Panc1 (cell line): Measurements from ENCODE around the gene TMEM151A. TPM values are rescaled to one million over a fixed set of nuclear protein-coding genes. Genes with fewer than 3 reads are reported as not detected.

Experiments used
- ATAC-seq: fragments of 200-7000 bp; cut with Tn5 transposase; 2 replicates; pipeline ENCODE4 v1.9.1; 2020; ENCODE audit warnings: mild to moderate bottlenecking, moderate library complexity
- BruUV-seq: library from RNA; stranded (reverse); fragments of 400-500 nt; replicated peaks from 2 replicates; lab custom pipeline; 2021; lab: Mats Ljungman, UMichigan
- CTCF ChIA-PET: fragments of 300-600 bp; sonication (Branson Sonifier 250); formaldehyde crosslinking; loops from one replicate; lab custom pipeline; 2022; ENCODE audit warnings: antibody characterized with exemption; lab: Charles Lee
- POLR2A ChIA-PET: fragments of 300-600 bp; sonication (Branson Sonifier 250); formaldehyde crosslinking; loops from one replicate; lab custom pipeline; 2022; ENCODE audit warnings: antibody characterized with exemption; lab: Charles Lee
- DNase-seq: peaks from one replicate; pipeline ENCODE4 v3.0.0-alpha.2; 2010; ENCODE audit warnings: low read depth, low spot score
- H3K27ac ChIP-seq: 2 replicates; pipeline ENCODE4 v1.5.1; 2011; ENCODE audit warnings: mild to moderate bottlenecking, low read length, inconsistent platforms
- H3K27me3 ChIP-seq: fragments of 200-500 bp; sonication (Bioruptor generic); 2 replicates; pipeline ENCODE4 v1.6.0; 2014; ENCODE audit warnings: low read length, inconsistent platforms; ENCODE audit not compliant: control insufficient read depth, insufficient read depth
- H3K36me3 ChIP-seq: fragments of 200-500 bp; sonication (Bioruptor generic); 2 replicates; pipeline ENCODE4 v1.5.1; 2014; ENCODE audit warnings: inconsistent platforms, mild to moderate bottlenecking, low read length, moderate library complexity; ENCODE audit not compliant: control insufficient read depth, insufficient read depth
- H3K4me1 ChIP-seq: 2 replicates; pipeline ENCODE4 v1.5.1; 2011; ENCODE audit warnings: inconsistent platforms, mild to moderate bottlenecking, low read length, moderate library complexity; ENCODE audit not compliant: control insufficient read depth, insufficient read depth
- H3K4me3 ChIP-seq, 2 experiments: 2 replicates each; pipeline ENCODE4 v1.5.1; 2011 to 2012; ENCODE audit warnings: low read depth in 2 of 2, low read length in 2 of 2, mild to moderate bottlenecking in 2 of 2, inconsistent platforms in 1 of 2, moderate library complexity in 1 of 2
- H3K9me3 ChIP-seq: fragments of 200-500 bp; sonication (Bioruptor generic); 2 replicates; pipeline ENCODE4 v1.5.1; 2014; ENCODE audit warnings: low read depth, mild to moderate bottlenecking, inconsistent platforms, low read length, moderate library complexity; ENCODE audit not compliant: control insufficient read depth, insufficient read depth
- CTCF ChIP-seq: fragments of 450-650 bp; IDR thresholded peaks from 2 replicates; pipeline ENCODE4 v1.5.1; 2017; ENCODE audit warnings: mild to moderate bottlenecking
- POLR2AphosphoS5 ChIP-seq: IDR thresholded peaks from 2 replicates; pipeline ENCODE4 v1.6.1; 2012; ENCODE audit warnings: mild to moderate bottlenecking, low read depth, low read length, moderate library complexity
- REST ChIP-seq, 2 experiments: IDR thresholded peaks; 2 replicates each; pipeline ENCODE4 v1.6.1; 2011 to 2012; ENCODE audit warnings: low read depth in 2 of 2, control low read depth in 1 of 2, low read length in 1 of 2, mild to moderate bottlenecking in 1 of 2, moderate library complexity in 1 of 2; ENCODE audit not compliant: insufficient read depth in 1 of 2
- SIN3A ChIP-seq: IDR thresholded peaks from 2 replicates; pipeline ENCODE4 v1.6.1; 2012; ENCODE audit warnings: low read depth, mild to moderate bottlenecking, low read length, moderate library complexity, borderline replicate concordance; ENCODE audit not compliant: insufficient read depth
- TCF7L2 ChIP-seq: IDR thresholded peaks from 2 replicates; pipeline ENCODE4 v1.6.1; 2011; ENCODE audit warnings: mild to moderate bottlenecking, low read depth, low read length, inconsistent platforms
- in situ Hi-C: cut with HindIII; loops from 2 replicates; pipeline ENCODE4 v1.10.0; 2016; ENCODE audit warnings: low sequenced_read_pairs, low pct_unique_long_range_greater_than_20kb
- intact Hi-C: fragments of 100-400 bp; cut with micrococcal nuclease; formaldehyde crosslinking; loops from one replicate; pipeline ENCODE4 v1.10.0; 2022; ENCODE audit not compliant: unreplicated experiment
- total RNA-seq: library from RNA; stranded (reverse); gene quantifications from one replicate; pipeline ENCODE4 v1.2.1, GENCODE V29; 2021; ENCODE audit not compliant: unreplicated experiment

TMEM151A gene
- total RNA-seq, 1 experiment from 2014 or later: 11.0 TPM

GRCh38 chr11:66259956-66260355 is 31.7 kb upstream of the TMEM151A start:
- ChIA-PET CTCF (interaction anchor here (0.5 kb wide), 1 partner anchor 450 kb away, joined by 3 read pairs; no protein-coding TSS in a partner anchor), POLR2A (interaction anchor here (0.5 to 0.6 kb wide), 3 partner anchors 14 to 275 kb away, joined by 3 to 4 read pairs (median 4); no protein-coding TSS in a partner anchor)
- TF ChIP-seq SIN3A (no peak), REST (IDR thresholded peaks at IDR 0.05; ENCODE audit: insufficient read depth in 1 of 2, low read depth in 2 of 2, low read length in 1 of 2) (no peak), CTCF (no peak), TCF7L2 (no peak), POLR2AphosphoS5 (no peak)
- DNase-seq: no peak
- Histone ChIP-seq H3K4me1 (peaks cover 7% of the 10 kb centered on the region), H3K9me3 (no peaks in the 10 kb centered on the region), H3K27me3 (no peaks in the 10 kb centered on the region), H3K4me3 (no peak overlapping the region), H3K36me3 (0 out of 2 replicates have a peak, but pooled peaks cover 4% of the 10 kb centered on the region), H3K27ac (no peak overlapping the region)
- no peak for ATAC-seq
- in situ Hi-C loops: no loop called here
- intact Hi-C loops: no loop called here
- no TSS peak for BruUV-seq

- no peak overlapping the region for H3K27ac ChIP-seq
- intact Hi-C loops: no loop called here
- POLR2A ChIA-PET: interaction anchor here (0.6 kb wide), 1 partner anchor 978 kb away, joined by 6 read pairs; no protein-coding TSS in a partner anchor
Measured at GRCh38 chr11:66261578-66261977, 30.1 kb upstream of the TMEM151A start.

More at GRCh38 chr11:66261578-66261977, 30.1 kb upstream of the TMEM151A start:
- DNase-seq: no peak
- peaks cover 11% of the 10 kb centered on the region for H3K4me1 ChIP-seq
- H3K4me3 ChIP-seq: no peak overlapping the region
- H3K9me3 ChIP-seq: no peaks in the 10 kb centered on the region
- no peak for TF ChIP-seq TCF7L2
- TF ChIP-seq REST (IDR thresholded peaks at IDR 0.05; ENCODE audit: insufficient read depth in 1 of 2, low read depth in 2 of 2, low read length in 1 of 2): no peak
- TF ChIP-seq CTCF: no peak
- TF ChIP-seq POLR2AphosphoS5: no peak
- no peak for TF ChIP-seq SIN3A
- in situ Hi-C loops: no loop called here
- no TSS peak for BruUV-seq
- CTCF ChIA-PET: interaction anchor here (0.6 kb wide), 1 partner anchor 45 kb away, joined by 4 read pairs; no protein-coding TSS in a partner anchor
- 0 out of 2 replicates have a peak, but pooled peaks cover 4% of the 10 kb centered on the region for H3K36me3 ChIP-seq
- no peak for ATAC-seq
- no peaks in the 10 kb centered on the region for H3K27me3 ChIP-seq
